GM12878 (cell line): Measurements from ENCODE around the gene ISCU. TPM values are rescaled to one million over a fixed set of nuclear protein-coding genes. Genes with fewer than 3 reads are reported as not detected.

Experiments
- BACH1 ChIP-seq: fragments of 450-650 bp; IDR thresholded peaks from 2 replicates; pipeline ENCODE4 v1.6.1; 2017; ENCODE audit warnings: mild to moderate bottlenecking, borderline replicate concordance
- EED ChIP-seq: sonication (generic); IDR thresholded peaks from 2 replicates; pipeline ENCODE4 v1.6.1; 2016; ENCODE audit warnings: antibody characterized with exemption, low read depth
- GATAD2B ChIP-seq: fragments of 450-650 bp; conservative IDR thresholded peaks from 2 replicates; pipeline ENCODE4 v1.6.1; 2017; ENCODE audit warnings: low read depth, mild to moderate bottlenecking, moderate library complexity
- IRF4 ChIP-seq: IDR thresholded peaks from 2 replicates; pipeline ENCODE4 v1.6.1; 2011; ENCODE audit warnings: low read depth, low read length
- JUND ChIP-seq: IDR thresholded peaks from 2 replicates; pipeline ENCODE4 v1.6.1; 2012; ENCODE audit warnings: low read depth, mild to moderate bottlenecking, low read length, improper control_type of control experiment, moderate library complexity
- KDM1A ChIP-seq: fragments of 200-600 bp; sonication (generic); IDR thresholded peaks from 2 replicates; pipeline ENCODE4 v1.6.1; 2016; ENCODE audit warnings: borderline replicate concordance
- MTA3 ChIP-seq: IDR thresholded peaks from 2 replicates; pipeline ENCODE4 v1.6.1; 2012; ENCODE audit warnings: low read length, inconsistent platforms, borderline replicate concordance
- MYB ChIP-seq: fragments of 150-350 bp; IDR thresholded peaks from 2 replicates; pipeline ENCODE4 v1.6.1; 2014; ENCODE audit warnings: mild to moderate bottlenecking, low read depth, low read length, borderline replicate concordance
- NR2C1 ChIP-seq: fragments of 450-650 bp; IDR thresholded peaks from 2 replicates; pipeline ENCODE4 v1.6.1; 2017; ENCODE audit warnings: antibody characterized with exemption, mild to moderate bottlenecking, moderate library complexity
- SPI1 ChIP-seq: IDR thresholded peaks from 2 replicates; pipeline ENCODE4 v1.6.1; 2011; ENCODE audit warnings: low read depth, mild to moderate bottlenecking, low read length, moderate library complexity, borderline replicate concordance; ENCODE audit not compliant: insufficient read depth
- TBL1XR1 ChIP-seq: IDR thresholded peaks from 2 replicates; pipeline ENCODE4 v1.6.1; 2012; ENCODE audit warnings: low read depth, low read length, improper control_type of control experiment
- YY1 ChIP-seq: IDR thresholded peaks from 2 replicates; pipeline ENCODE4 v1.6.1; 2011; ENCODE audit warnings: low read depth, mild to moderate bottlenecking, low read length
- polyA plus RNA-seq, 11 experiments: library from polyadenylated mRNA; depleted of rRNA in 4 of 11; unstranded in 6 of 11; stranded (reverse) in 5 of 11; fragments of >200 nt; fragmentation: Nextera tagmentation in 4 of 11; fragmentation: Illumina TruSeq in 1 of 11; extraction: Ambion mirVana in 4 of 11; extraction: Trizol in 1 of 11; gene quantifications; 1 replicate in 1 of 11; 2 replicates in 10 of 11; pipeline versions ENCODE4 v1.2.1 to v1.2.3, GENCODE V29; 2011 to 2016; ENCODE audit warnings: inconsistent platforms in 2 of 11, missing spikeins in 2 of 11, low read depth in 1 of 11
- total RNA-seq, 4 experiments: library from RNA; depleted of rRNA in 3 of 4; stranded (reverse); fragments of >200 nt in 3 of 4; fragmentation: Illumina TruSeq in 1 of 4; extraction: Trizol in 1 of 4; gene quantifications; 2 replicates each; pipeline versions ENCODE4 v1.2.1 to v1.2.3, GENCODE V29; 2013 to 2021
- TF ChIP-seq, protein P1 (sequence below): fragments of 450-650 bp; IDR thresholded peaks from 2 replicates; pipeline ENCODE4 v1.6.1; 2016; ENCODE audit warnings: mild to moderate bottlenecking
- TF ChIP-seq, protein P2 (sequence below): fragments of 450-650 bp; IDR thresholded peaks from 2 replicates; pipeline ENCODE4 v1.6.1; 2017; ENCODE audit warnings: mild to moderate bottlenecking, moderate library complexity
- TF ChIP-seq, protein P3 (sequence below): fragments of 450-650 bp; formaldehyde crosslinking; IDR thresholded peaks from 2 replicates; pipeline ENCODE4 v1.5.0; 2022; ENCODE audit warnings: mild to moderate bottlenecking, missing genetic modification characterization
- TF ChIP-seq, protein P4 (sequence below): IDR thresholded peaks from 2 replicates; pipeline ENCODE4 v1.6.1; 2012; ENCODE audit warnings: improper control_type of control experiment, low read depth, low read length; ENCODE audit not compliant: insufficient replicate concordance

ISCU gene
- total and polyA plus RNA-seq, 10 of the 15 experiments (the other 5 are each of a cell fraction or from before 2014, with no cell fraction given): 32.8 to 260 (median 127) TPM

DNA sequence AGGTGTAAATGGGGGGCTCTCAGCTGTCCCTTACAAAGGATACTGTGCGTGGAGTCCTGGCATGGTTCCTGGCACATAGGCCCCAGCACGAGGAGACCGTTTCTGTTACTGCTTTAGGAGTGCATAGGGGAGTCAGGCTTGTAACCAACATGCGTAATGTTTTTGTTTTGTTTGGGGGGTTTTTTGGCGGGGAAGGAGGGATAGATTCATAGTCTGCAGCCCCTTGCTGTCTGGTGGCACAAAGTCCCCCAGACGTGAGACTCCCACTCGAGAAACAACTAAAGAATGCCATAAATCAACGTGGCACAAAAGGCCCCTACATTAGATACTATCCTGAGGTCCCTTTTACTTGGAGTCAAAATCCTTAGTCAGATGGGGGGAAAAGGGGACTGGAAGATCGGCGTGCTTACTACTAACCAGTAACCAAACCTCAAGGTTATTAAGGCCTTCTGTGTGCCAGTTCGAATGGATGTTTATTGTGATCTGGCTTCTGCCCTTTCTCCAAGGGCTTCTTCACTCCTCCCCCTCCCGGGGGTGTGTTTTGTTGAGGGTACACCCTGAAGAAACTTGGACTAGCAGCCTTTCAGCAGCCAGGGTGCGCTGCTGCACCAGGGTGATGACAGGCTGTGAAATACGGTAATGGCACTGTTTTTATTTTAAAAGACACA is 874 bp downstream of the ISCU start (continued):
- TF ChIP-seq MYB (no peak), YY1 (peak; percentile 88), NR2C1 (no peak), GATAD2B (no peak), SPI1 (no peak), BACH1 (peak; percentile 34; the same call in 1 of the 2 replicates), TBL1XR1 (peak; percentile 72; the same call in 1 of the 2 replicates), MTA3 (no peak), IRF4 (no peak), KDM1A (no peak), JUND (peak; percentile 37; the same call in 1 of the 2 replicates), EED (no peak)
- TF ChIP-seq, protein P1, sequence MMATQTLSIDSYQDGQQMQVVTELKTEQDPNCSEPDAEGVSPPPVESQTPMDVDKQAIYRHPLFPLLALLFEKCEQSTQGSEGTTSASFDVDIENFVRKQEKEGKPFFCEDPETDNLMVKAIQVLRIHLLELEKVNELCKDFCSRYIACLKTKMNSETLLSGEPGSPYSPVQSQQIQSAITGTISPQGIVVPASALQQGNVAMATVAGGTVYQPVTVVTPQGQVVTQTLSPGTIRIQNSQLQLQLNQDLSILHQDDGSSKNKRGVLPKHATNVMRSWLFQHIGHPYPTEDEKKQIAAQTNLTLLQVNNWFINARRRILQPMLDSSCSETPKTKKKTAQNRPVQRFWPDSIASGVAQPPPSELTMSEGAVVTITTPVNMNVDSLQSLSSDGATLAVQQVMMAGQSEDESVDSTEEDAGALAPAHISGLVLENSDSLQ: no peak
- TF ChIP-seq, protein P2, sequence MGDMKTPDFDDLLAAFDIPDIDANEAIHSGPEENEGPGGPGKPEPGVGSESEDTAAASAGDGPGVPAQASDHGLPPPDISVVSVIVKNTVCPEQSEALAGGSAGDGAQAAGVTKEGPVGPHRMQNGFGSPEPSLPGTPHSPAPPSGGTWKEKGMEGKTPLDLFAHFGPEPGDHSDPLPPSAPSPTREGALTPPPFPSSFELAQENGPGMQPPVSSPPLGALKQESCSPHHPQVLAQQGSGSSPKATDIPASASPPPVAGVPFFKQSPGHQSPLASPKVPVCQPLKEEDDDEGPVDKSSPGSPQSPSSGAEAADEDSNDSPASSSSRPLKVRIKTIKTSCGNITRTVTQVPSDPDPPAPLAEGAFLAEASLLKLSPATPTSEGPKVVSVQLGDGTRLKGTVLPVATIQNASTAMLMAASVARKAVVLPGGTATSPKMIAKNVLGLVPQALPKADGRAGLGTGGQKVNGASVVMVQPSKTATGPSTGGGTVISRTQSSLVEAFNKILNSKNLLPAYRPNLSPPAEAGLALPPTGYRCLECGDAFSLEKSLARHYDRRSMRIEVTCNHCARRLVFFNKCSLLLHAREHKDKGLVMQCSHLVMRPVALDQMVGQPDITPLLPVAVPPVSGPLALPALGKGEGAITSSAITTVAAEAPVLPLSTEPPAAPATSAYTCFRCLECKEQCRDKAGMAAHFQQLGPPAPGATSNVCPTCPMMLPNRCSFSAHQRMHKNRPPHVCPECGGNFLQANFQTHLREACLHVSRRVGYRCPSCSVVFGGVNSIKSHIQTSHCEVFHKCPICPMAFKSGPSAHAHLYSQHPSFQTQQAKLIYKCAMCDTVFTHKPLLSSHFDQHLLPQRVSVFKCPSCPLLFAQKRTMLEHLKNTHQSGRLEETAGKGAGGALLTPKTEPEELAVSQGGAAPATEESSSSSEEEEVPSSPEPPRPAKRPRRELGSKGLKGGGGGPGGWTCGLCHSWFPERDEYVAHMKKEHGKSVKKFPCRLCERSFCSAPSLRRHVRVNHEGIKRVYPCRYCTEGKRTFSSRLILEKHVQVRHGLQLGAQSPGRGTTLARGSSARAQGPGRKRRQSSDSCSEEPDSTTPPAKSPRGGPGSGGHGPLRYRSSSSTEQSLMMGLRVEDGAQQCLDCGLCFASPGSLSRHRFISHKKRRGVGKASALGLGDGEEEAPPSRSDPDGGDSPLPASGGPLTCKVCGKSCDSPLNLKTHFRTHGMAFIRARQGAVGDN: peak; percentile 92; the same call in 1 of the 2 replicates
- TF ChIP-seq, protein P3, sequence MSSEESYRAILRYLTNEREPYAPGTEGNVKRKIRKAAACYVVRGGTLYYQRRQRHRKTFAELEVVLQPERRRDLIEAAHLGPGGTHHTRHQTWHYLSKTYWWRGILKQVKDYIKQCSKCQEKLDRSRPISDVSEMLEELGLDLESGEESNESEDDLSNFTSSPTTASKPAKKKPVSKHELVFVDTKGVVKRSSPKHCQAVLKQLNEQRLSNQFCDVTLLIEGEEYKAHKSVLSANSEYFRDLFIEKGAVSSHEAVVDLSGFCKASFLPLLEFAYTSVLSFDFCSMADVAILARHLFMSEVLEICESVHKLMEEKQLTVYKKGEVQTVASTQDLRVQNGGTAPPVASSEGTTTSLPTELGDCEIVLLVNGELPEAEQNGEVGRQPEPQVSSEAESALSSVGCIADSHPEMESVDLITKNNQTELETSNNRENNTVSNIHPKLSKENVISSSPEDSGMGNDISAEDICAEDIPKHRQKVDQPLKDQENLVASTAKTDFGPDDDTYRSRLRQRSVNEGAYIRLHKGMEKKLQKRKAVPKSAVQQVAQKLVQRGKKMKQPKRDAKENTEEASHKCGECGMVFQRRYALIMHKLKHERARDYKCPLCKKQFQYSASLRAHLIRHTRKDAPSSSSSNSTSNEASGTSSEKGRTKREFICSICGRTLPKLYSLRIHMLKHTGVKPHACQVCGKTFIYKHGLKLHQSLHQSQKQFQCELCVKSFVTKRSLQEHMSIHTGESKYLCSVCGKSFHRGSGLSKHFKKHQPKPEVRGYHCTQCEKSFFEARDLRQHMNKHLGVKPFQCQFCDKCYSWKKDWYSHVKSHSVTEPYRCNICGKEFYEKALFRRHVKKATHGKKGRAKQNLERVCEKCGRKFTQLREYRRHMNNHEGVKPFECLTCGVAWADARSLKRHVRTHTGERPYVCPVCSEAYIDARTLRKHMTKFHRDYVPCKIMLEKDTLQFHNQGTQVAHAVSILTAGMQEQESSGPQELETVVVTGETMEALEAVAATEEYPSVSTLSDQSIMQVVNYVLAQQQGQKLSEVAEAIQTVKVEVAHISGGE (CRISPR knock-in tag): no peak
- TF ChIP-seq, protein P4, sequence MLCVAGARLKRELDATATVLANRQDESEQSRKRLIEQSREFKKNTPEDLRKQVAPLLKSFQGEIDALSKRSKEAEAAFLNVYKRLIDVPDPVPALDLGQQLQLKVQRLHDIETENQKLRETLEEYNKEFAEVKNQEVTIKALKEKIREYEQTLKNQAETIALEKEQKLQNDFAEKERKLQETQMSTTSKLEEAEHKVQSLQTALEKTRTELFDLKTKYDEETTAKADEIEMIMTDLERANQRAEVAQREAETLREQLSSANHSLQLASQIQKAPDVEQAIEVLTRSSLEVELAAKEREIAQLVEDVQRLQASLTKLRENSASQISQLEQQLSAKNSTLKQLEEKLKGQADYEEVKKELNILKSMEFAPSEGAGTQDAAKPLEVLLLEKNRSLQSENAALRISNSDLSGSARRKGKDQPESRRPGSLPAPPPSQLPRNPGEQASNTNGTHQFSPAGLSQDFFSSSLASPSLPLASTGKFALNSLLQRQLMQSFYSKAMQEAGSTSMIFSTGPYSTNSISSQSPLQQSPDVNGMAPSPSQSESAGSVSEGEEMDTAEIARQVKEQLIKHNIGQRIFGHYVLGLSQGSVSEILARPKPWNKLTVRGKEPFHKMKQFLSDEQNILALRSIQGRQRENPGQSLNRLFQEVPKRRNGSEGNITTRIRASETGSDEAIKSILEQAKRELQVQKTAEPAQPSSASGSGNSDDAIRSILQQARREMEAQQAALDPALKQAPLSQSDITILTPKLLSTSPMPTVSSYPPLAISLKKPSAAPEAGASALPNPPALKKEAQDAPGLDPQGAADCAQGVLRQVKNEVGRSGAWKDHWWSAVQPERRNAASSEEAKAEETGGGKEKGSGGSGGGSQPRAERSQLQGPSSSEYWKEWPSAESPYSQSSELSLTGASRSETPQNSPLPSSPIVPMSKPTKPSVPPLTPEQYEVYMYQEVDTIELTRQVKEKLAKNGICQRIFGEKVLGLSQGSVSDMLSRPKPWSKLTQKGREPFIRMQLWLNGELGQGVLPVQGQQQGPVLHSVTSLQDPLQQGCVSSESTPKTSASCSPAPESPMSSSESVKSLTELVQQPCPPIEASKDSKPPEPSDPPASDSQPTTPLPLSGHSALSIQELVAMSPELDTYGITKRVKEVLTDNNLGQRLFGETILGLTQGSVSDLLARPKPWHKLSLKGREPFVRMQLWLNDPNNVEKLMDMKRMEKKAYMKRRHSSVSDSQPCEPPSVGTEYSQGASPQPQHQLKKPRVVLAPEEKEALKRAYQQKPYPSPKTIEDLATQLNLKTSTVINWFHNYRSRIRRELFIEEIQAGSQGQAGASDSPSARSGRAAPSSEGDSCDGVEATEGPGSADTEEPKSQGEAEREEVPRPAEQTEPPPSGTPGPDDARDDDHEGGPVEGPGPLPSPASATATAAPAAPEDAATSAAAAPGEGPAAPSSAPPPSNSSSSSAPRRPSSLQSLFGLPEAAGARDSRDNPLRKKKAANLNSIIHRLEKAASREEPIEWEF: peak; percentile 70
